Embryonic facial prominence (tissue), 1 donor: ENCODE results near the gene USH1C.

ENCODE experiments used
- DNase-seq: peaks from one replicate; pipeline ENCODE4 v3.0.0-alpha.2; 2016; ENCODE audit errors: extremely low spot score

USH1C gene

DNA sequence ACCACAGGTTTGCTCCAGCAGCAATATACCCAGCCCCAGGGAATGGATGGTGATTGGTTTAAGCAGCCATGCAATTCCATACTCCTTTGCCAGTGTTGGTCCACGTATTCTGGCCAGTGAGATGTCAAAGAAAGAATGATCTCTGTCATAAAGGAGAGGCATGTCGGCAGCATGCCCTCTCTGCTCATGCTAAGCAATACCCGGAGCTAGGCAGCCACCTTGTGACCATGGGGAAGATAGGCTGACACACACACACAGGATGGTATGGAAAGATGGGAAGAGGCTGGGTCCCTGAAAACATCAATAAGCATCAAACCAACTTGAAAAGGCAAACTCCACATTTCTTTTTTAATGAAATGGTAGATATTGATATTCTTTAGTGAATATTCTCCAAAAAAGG is 72.7 kb downstream of the USH1C start:
- DNase-seq, result no peak

DNA sequence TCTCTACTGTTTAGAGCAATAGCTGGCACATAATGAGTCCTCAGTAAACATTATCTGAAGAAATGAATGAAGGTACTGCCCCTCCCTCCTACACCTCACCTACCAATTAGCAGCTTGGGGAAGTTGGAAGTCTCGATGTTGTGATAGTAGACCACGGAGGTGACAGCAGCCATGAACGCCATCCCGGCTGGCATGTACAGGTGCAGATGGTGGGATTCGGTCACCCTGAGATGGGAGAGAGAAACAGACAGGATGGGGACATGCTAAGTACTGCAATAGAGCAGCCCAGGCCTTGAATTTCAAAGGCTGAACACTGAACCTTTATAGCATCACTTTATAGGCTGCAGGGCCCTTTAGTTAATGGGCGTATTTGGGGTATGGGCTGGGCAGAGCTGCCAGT is 74.2 kb downstream of the USH1C start:
- no peak for DNase-seq

- no peak for DNase-seq
Observed at GRCh38 chr11:17468122-17468521, 76.1 kb downstream of the USH1C start.

- DNase-seq, result no peak
Observed at GRCh38 chr11:17463546-17464174, 80.6 kb downstream of the USH1C start.

DNA sequence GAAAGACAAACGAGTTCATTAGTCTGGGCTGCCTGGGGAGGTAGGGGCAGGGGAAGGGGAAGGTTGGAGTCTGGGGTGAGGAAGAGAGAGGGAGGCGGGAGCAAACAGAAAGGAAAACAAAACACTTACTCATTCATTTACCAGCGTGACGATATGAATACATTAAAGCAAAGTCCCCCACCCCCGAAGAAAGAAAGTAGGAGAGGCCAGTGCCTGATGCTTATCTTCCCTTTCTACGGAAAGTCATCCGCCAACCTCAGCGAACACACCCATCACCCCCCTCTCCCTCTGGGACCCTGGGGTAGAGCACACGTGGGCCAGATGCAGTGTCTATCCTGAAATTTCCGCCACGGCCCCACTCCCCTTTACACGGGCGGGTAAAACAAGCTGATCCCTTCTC is 81.3 kb downstream of the USH1C start:
- DNase-seq, result no peak

GRCh38 chr11:17460406-17460805 is 83.8 kb downstream of the USH1C start:
- DNase-seq, result no peak

DNA sequence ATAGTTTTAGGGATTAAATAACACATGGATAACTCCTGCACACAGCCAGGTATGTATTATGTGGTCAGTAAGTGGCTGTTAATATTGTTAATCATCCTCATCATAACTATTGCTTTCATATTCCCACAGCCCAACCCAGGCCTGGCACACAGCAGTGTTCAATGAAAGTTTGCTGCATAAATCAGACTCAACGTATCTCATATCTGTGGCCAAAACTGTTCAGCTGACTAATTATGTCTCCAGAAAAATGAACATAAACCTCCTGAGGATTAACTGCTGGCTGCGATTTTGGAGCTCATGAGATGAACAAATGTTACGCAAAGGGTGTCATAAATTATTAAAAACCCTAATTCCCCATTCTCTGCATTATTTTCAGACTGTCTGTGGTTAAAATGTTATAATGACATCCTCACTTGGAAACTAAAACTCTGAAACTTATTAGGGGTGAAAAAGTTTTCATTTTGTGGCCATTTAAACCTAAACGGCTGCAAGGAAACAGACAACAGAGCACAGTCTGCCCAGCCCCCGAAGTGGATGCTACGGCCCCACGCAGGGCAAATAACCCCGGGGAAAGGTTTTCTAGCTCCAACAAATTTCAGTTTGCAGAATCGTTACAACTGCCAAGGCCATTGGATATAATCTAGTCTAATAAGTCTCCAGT is 84.8 kb downstream of the USH1C start:
- DNase-seq, result no peak

DNA sequence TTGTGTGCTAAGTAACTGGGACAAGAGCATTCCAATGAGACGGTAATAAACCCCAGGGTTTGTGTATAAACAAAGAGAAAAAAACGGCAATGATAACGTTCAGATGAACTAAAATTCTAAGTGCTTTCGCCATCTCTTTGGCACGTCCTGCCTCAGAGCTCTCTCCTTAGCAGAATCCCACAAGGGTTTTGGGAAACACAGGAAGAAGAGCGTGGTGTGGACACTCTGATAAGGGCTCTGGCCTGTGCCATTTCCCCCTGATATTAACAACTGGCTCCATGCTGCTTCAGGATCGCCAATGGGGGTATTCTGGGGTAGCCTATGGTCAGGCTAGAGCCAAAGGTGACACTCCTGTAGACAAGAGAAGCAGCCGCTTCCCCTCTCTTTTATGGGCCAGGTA is 85.9 kb downstream of the USH1C start:
- DNase-seq, result no peak

- no peak for DNase-seq
Observed at GRCh38 chr11:17457396-17458173, 86.6 kb downstream of the USH1C start.

DNA sequence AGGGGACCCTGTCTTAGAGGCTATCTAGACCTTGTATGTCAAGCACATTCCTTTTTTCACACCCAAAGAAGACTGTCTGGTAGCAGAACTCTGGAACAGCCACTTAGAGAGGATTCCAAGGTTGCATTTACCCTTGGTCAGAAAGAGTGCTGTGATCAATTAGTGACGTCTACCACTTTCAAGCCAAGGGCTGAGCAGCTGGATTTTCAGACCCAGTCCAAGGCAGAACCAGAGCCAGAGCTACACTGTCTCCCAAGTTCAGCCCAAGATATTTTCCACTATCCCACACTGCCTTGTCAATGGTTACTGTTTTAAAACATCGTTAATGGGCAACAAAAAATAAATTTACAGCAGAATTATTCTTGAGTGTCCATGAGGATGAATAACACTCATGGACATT is 91.5 kb downstream of the USH1C start:
- no peak for DNase-seq

GRCh38 chr11:17449158-17449557 is 95.1 kb downstream of the USH1C start:
- DNase-seq, result no peak

- DNase-seq, result no peak
Observed at GRCh38 chr11:17446482-17446881, 97.7 kb downstream of the USH1C start.

- no peak for DNase-seq
Observed at GRCh38 chr11:17445240-17445795, 98.9 kb downstream of the USH1C start.

GRCh38 chr11:17443926-17444690 is 100.1 kb downstream of the USH1C start:
- DNase-seq, result no peak
